HCT116 (cell line): ENCODE results near the gene TDRD7. TPM values are rescaled to one million over a fixed set of nuclear protein-coding genes. Genes with fewer than 3 reads are reported as not detected.

Experiments
- ATAC-seq: fragments of 200-7000 bp; cut with Tn5 transposase; 2 replicates; pipeline ENCODE4 v1.9.1; 2020; ENCODE audit warnings: mild to moderate bottlenecking, moderate library complexity
- BruUV-seq: library from RNA; stranded (reverse); fragments of 400-500 nt; replicated peaks from 2 replicates; lab custom pipeline; 2021; lab: Mats Ljungman, UMichigan
- CTCF ChIA-PET: fragments of 300-600 bp; sonication (Branson Sonifier 250); formaldehyde crosslinking; loops from one replicate; lab custom pipeline; 2021; ENCODE audit warnings: antibody characterized with exemption; lab: Charles Lee
- POLR2A ChIA-PET: fragments of 300-600, 350-600 bp; sonication (Branson Sonifier 250); formaldehyde crosslinking; loops from one replicate; lab custom pipeline; 2021; ENCODE audit warnings: antibody characterized with exemption; lab: Charles Lee
- RAD21 ChIA-PET, 2 experiments: fragments of 300-600 bp; sonication (Branson Sonifier 250); formaldehyde crosslinking; loops; one replicate each; lab custom pipeline; 2023; ENCODE audit warnings: low total read pairs in 2 of 2; ENCODE audit not compliant: uncharacterized antibody in 2 of 2, unreplicated experiment in 2 of 2, low non-redundant PET in 1 of 2; lab: Charles Lee
- DNase-seq: peaks from one replicate; pipeline ENCODE4 v3.0.0-alpha.2; 2010; ENCODE audit warnings: low read depth, low spot score
- H2AFZ ChIP-seq: fragments of 200-600 bp; shearing (Covaris generic), sonication (generic); 2 replicates; pipeline ENCODE4 v1.6.1; 2017; ENCODE audit warnings: low read depth, mixed run types, mixed read lengths, antibody characterized with exemption, low read length; ENCODE audit not compliant: poor library complexity, severe bottlenecking
- H3K27ac ChIP-seq: 2 replicates; pipeline ENCODE4 v1.5.1; 2012; ENCODE audit warnings: low read depth, low read length
- H3K27me3 ChIP-seq: fragments of 200-600 bp; sonication (generic); 2 replicates; pipeline ENCODE4 v1.6.1; 2016; ENCODE audit warnings: mixed run types, low read length, mixed read lengths; ENCODE audit not compliant: insufficient read depth
- H3K36me3 ChIP-seq, 2 experiments: fragments of 200-500 bp in 1 of 2; fragments of 200-600 bp in 1 of 2; sonication (Bioruptor generic) in 1 of 2; sonication (generic) in 1 of 2; 2 replicates each; pipeline versions ENCODE4 v1.5.1 to v1.6.1; 2014 to 2016; ENCODE audit warnings: low read length in 2 of 2, inconsistent platforms in 1 of 2, mixed read lengths in 1 of 2, mixed run types in 1 of 2; ENCODE audit not compliant: insufficient read depth in 2 of 2, control insufficient read depth in 1 of 2
- H3K4me1 ChIP-seq, 2 experiments: fragments of 200-600 bp in 1 of 2; sonication (generic) in 1 of 2; 2 replicates each; pipeline versions ENCODE4 v1.5.1 to v1.6.1; 2012 to 2017; ENCODE audit warnings: low read length in 2 of 2, inconsistent platforms in 1 of 2, mild to moderate bottlenecking in 1 of 2, mixed read lengths in 1 of 2, mixed run types in 1 of 2, moderate library complexity in 1 of 2; ENCODE audit not compliant: insufficient read depth in 2 of 2, control insufficient read depth in 1 of 2
- H3K4me2 ChIP-seq: fragments of 200-600 bp; sonication (generic); 2 replicates; pipeline ENCODE4 v1.6.1; 2017; ENCODE audit warnings: mixed run types, low read length, mixed read lengths
- H3K4me3 ChIP-seq, 2 experiments: fragments of 200-600 bp in 1 of 2; sonication (generic) in 1 of 2; replicated peaks in 1 of 2; 2 replicates each; pipeline ENCODE4 v1.5.1; 2011 to 2016; ENCODE audit warnings: low read length in 2 of 2, control low read depth in 1 of 2, low read depth in 1 of 2, mild to moderate bottlenecking in 1 of 2, mixed read lengths in 1 of 2, mixed run types in 1 of 2
- H3K79me2 ChIP-seq: fragments of 200-600 bp; sonication (generic); 2 replicates; pipeline ENCODE4 v1.6.1; 2017; ENCODE audit warnings: mild to moderate bottlenecking, mixed run types, low read length, moderate library complexity, mixed read lengths; ENCODE audit not compliant: insufficient read depth
- H3K9ac ChIP-seq: fragments of 200-600 bp; sonication (generic); 2 replicates; pipeline ENCODE4 v1.6.1; 2016; ENCODE audit warnings: low read length, mixed read lengths
- H3K9me2 ChIP-seq: fragments of 200-600 bp; sonication (generic), shearing (Covaris generic); 2 replicates; pipeline ENCODE4 v1.6.1; 2017; ENCODE audit warnings: mixed run types, mild to moderate bottlenecking, moderate library complexity; ENCODE audit not compliant: insufficient read depth
- H3K9me3 ChIP-seq, 2 experiments: fragments of 200-500 bp in 1 of 2; fragments of 200-600 bp in 1 of 2; sonication (Bioruptor generic) in 1 of 2; sonication (generic) in 1 of 2; 2 replicates each; pipeline ENCODE4 v1.6.1; 2014 to 2017; ENCODE audit warnings: low read length in 2 of 2, mixed read lengths in 2 of 2, inconsistent platforms in 1 of 2, low read depth in 1 of 2, mild to moderate bottlenecking in 1 of 2, mixed run types in 1 of 2, moderate library complexity in 1 of 2; ENCODE audit not compliant: control insufficient read depth in 1 of 2, insufficient read depth in 1 of 2
- H4K20me1 ChIP-seq: fragments of 200-600 bp; sonication (generic), shearing (Covaris generic); 2 replicates; pipeline ENCODE4 v1.6.1; 2017; ENCODE audit warnings: mixed run types, mild to moderate bottlenecking, moderate library complexity; ENCODE audit not compliant: insufficient read depth
- ATF3 ChIP-seq: IDR thresholded peaks from 2 replicates; pipeline ENCODE4 v1.6.1; 2012
- ELF1 ChIP-seq: IDR thresholded peaks from 2 replicates; pipeline ENCODE4 v1.6.1; 2012; ENCODE audit warnings: low read depth, borderline replicate concordance
- EZH2 ChIP-seq: fragments of 200-600 bp; sonication (generic); IDR thresholded peaks from 2 replicates; pipeline ENCODE4 v1.6.1; 2017; ENCODE audit warnings: antibody characterized with exemption, mixed run types
- EZH2phosphoT487 ChIP-seq: fragments of 200-600 bp; IDR thresholded peaks from 2 replicates; pipeline ENCODE4 v1.6.1; 2018; ENCODE audit warnings: antibody characterized with exemption, borderline replicate concordance
- POLR2A ChIP-seq: IDR thresholded peaks from 2 replicates; pipeline ENCODE4 v1.7.0; 2011; ENCODE audit warnings: borderline replicate concordance; ENCODE audit not compliant: insufficient read depth, insufficient read length; ENCODE audit errors: extremely low read depth
- POLR2AphosphoS5 ChIP-seq: IDR thresholded peaks from 2 replicates; pipeline ENCODE4 v1.6.1; 2011; ENCODE audit warnings: mild to moderate bottlenecking, low read depth, low read length, moderate library complexity
- RAD21 ChIP-seq: IDR thresholded peaks from 2 replicates; pipeline ENCODE4 v1.6.1; 2012; ENCODE audit warnings: low read depth, mild to moderate bottlenecking
- REST ChIP-seq: IDR thresholded peaks from 2 replicates; pipeline ENCODE4 v1.6.1; 2012; ENCODE audit warnings: low read depth
- SIN3A ChIP-seq: IDR thresholded peaks from 2 replicates; pipeline ENCODE4 v1.6.1; 2012; ENCODE audit warnings: low read depth
- YY1 ChIP-seq: IDR thresholded peaks from 2 replicates; pipeline ENCODE4 v1.6.1; 2011; ENCODE audit warnings: low read length, low read depth, moderate library complexity, mild to moderate bottlenecking; ENCODE audit not compliant: insufficient replicate concordance; ENCODE audit errors: extremely low read depth
- ZFX ChIP-seq: fragments of 450-650 bp; IDR thresholded peaks from 2 replicates; pipeline ENCODE4 v1.6.1; 2017
- intact Hi-C: fragments of 100-400 bp; cut with micrococcal nuclease; formaldehyde crosslinking; loops from 2 replicates; pipeline ENCODE4 v1.10.0; 2022
- total RNA-seq: library from RNA; stranded (reverse); gene quantifications from one replicate; pipeline ENCODE4 v1.2.1, GENCODE V29; 2021; ENCODE audit not compliant: unreplicated experiment

TDRD7 gene
- total RNA-seq, 1 experiment from 2014 or later = 8.0 TPM

GRCh38 chr9:97528529-97529230, 116.8 kb downstream of the TDRD7 start:
- ChIA-PET POLR2A (no interaction called here), CTCF (no interaction called here), RAD21 (no interaction called here)
- no peaks in the 10 kb centered on the region for H3K9me2 ChIP-seq
- ATAC-seq (no peak), DNase-seq (no peak)
- no peak overlapping the region for H2AFZ ChIP-seq
- intact Hi-C loops = no loop called here
- TF ChIP-seq ELF1 (no peak), POLR2AphosphoS5 (no peak), EZH2phosphoT487 (no peak), ATF3 (no peak), ZFX (no peak), SIN3A (no peak), REST (no peak), EZH2 (no peak), YY1 (no peak), POLR2A (no peak), RAD21 (no peak)
- BruUV-seq = no TSS peak
- no peak overlapping the region for H3K9ac ChIP-seq
- H3K4me1 ChIP-seq = peaks cover 3 to 6% of the 10 kb centered on the region in 2 experiments; a peak in 2 of 4 replicates
- no peak overlapping the region for H3K4me3 ChIP-seq
- no peaks in the 10 kb centered on the region for H3K36me3 ChIP-seq
- no peaks in the 10 kb centered on the region for H3K9me3 ChIP-seq
- no peaks in the 10 kb centered on the region for H3K79me2 ChIP-seq
- H3K4me2 ChIP-seq = no peak overlapping the region
- no peaks in the 10 kb centered on the region for H4K20me1 ChIP-seq
- H3K27ac ChIP-seq = no peak overlapping the region
- H3K27me3 ChIP-seq = no peaks in the 10 kb centered on the region
